Gastrocnemius medialis (tissue), 4 donors: ENCODE measurements around the gene IGLL1. TPM values are rescaled to one million over a fixed set of nuclear protein-coding genes. Genes with fewer than 3 reads are reported as not detected.

ENCODE experiments used
- ATAC-seq, 2 donors: fragments of 150-250 bp; one replicate each; pipeline ENCODE4 v1.9.1; 2016
- DNase-seq, 2 donors: peaks; one replicate each; pipeline ENCODE4 v3.0.0-alpha.2; 2019
- H3K27ac ChIP-seq, 4 donors: fragments of 200-600 bp; sonication (generic); 1 replicate in 1 of 4; 2 replicates in 3 of 4; pipeline ENCODE4 v1.5.1; 2016 to 2018; ENCODE audit warnings: mild to moderate bottlenecking in 2 of 4, moderate library complexity in 1 of 4
- H3K27me3 ChIP-seq, 3 donors: fragments of 200-600 bp; sonication (generic) in 2 of 3; 1 replicate in 1 of 3; 2 replicates in 2 of 3; pipeline versions ENCODE4 v1.5.1 to v1.6.0; 2016 to 2019; ENCODE audit warnings: mild to moderate bottlenecking in 1 of 3, moderate library complexity in 1 of 3
- H3K36me3 ChIP-seq, 2 donors: fragments of 200-600 bp; sonication (generic) in 1 of 2; one replicate each; pipeline ENCODE4 v1.5.1; 2017 to 2018
- H3K4me1 ChIP-seq, 2 donors: fragments of 200-600 bp; sonication (generic) in 1 of 2; one replicate each; pipeline ENCODE4 v1.5.1; 2016 to 2017; ENCODE audit warnings: mild to moderate bottlenecking in 2 of 2
- H3K4me3 ChIP-seq, 4 donors: fragments of 200-600 bp; sonication (generic) in 3 of 4; 1 replicate in 1 of 4; 2 replicates in 3 of 4; pipeline ENCODE4 v1.5.1; 2016 to 2019; ENCODE audit warnings: mild to moderate bottlenecking in 2 of 4
- H3K9me3 ChIP-seq, 3 donors: fragments of 200-600 bp; sonication (generic) in 2 of 3; 1 replicate in 1 of 3; 2 replicates in 2 of 3; pipeline ENCODE4 v1.5.1; 2016 to 2019
- CTCF ChIP-seq, 5 experiments: fragments of 450-650 bp in 3 of 5; fragments of 200-600 bp in 2 of 5; sonication (generic) in 2 of 5; IDR thresholded peaks in 4 of 5; conservative IDR thresholded peaks in 1 of 5; 1 replicate in 4 of 5; 2 replicates in 1 of 5; pipeline ENCODE4 v1.5.1; 2016 to 2019; ENCODE audit warnings: antibody characterized with exemption in 5 of 5, mild to moderate bottlenecking in 3 of 5, moderate library complexity in 3 of 5
- POLR2A ChIP-seq, 2 donors: fragments of 450-650 bp; IDR thresholded peaks; one replicate each; pipeline ENCODE4 v1.6.1; 2017; ENCODE audit warnings: antibody characterized with exemption in 2 of 2, mild to moderate bottlenecking in 2 of 2, moderate library complexity in 2 of 2
- in situ Hi-C, 4 donors: fragments of 200-750 bp; cut with MboI; loops; one replicate each; pipeline versions ENCODE4 v1.15.0 to v1.8.0; 2017; ENCODE audit warnings: low sequenced_read_pairs in 4 of 4
- intact Hi-C: fragments of 100-400 bp; cut with DNase I; formaldehyde crosslinking; loops from one replicate; pipeline ENCODE4 v1.15.1; 2023; ENCODE audit warnings: low total_unique reads
- total RNA-seq, 4 donors: library from RNA; depleted of rRNA; stranded (reverse); fragments of >200 nt; gene quantifications; one replicate each; pipeline versions ENCODE4 v1.1.0 to v1.2.3, GENCODE V29; 2016

The IGLL1 gene
- total RNA-seq, 4 donors from 2014 or later: not detected

GRCh38 chr22:23571486-23571885, 8.6 kb downstream of the IGLL1 start:
- intact Hi-C loops (no loop called here), in situ Hi-C loops (no loop called here)
- Histone ChIP-seq H3K27ac (no peak overlapping the region), H3K9me3 (no peaks in the 10 kb centered on the region), H3K4me1 (no peaks in the 10 kb centered on the region), H3K36me3 (no peaks in the 10 kb centered on the region), H3K27me3 (peaks cover 4 to 7% (median 5%) of the 10 kb centered on the region in 3 donors), H3K4me3 (no peak overlapping the region)
- no peak for DNase-seq
- ATAC-seq: no peak
- TF ChIP-seq CTCF (IDR thresholded peaks at IDR 0.05 in 4 of 5, conservative IDR thresholded peaks at IDR 0.05 in 1 of 5) (no peak), POLR2A (IDR thresholded peaks at IDR 0.05) (no peak)

DNA sequence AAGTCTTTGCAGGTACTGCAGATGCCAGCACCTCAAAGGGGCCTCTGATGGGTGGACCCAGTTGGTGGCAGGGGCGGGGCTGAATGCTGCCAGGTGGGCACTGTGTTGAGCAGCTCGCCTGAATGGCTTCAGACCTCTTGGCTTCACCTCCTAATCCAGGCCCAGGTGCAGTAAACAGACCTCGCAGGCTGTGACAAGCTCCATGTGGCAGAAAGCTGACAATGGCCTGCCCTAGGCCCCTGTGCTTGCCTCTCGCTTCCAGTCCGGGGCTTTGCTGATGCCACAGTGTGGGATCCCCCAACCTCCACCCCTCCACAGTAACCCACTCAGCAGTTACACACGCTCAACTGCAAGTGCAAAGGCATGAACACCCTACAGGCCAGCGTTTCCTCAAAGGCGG, 9.4 kb downstream of the IGLL1 start:
- intact Hi-C loops (no loop called here), in situ Hi-C loops (no loop called here)
- no peak for TF ChIP-seq CTCF (IDR thresholded peaks at IDR 0.05 in 4 of 5, conservative IDR thresholded peaks at IDR 0.05 in 1 of 5)
- TF ChIP-seq POLR2A (IDR thresholded peaks at IDR 0.05): no peak
- no peak for DNase-seq
- H3K4me1 ChIP-seq: no peaks in the 10 kb centered on the region
- no peaks in the 10 kb centered on the region for H3K36me3 ChIP-seq
- no peak for ATAC-seq
- H3K4me3 ChIP-seq: no peak overlapping the region
- H3K27ac ChIP-seq: no peak overlapping the region
- no peaks in the 10 kb centered on the region for H3K9me3 ChIP-seq
- peaks cover 12 to 13% (median 13%) of the 10 kb centered on the region in 3 donors for H3K27me3 ChIP-seq

DNA sequence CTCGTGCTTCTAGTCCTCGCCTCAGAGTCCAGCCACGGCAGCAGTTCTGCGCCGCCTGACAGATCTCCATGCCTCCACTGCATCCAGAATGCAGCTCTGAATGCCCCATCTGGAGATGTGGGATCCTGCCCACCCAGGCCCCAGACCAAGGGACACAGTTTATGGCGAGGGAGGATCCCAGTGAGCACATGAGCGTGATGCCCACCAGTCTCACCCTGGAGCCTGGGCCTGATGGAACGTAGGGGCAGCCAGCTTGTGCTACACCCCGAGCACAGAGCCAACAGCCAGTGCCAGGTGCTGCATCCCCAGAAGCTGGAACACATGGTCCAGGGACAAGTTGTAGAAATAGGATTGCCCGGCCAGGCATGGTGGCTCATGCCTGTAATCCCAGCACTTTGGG, 10.4 kb downstream of the IGLL1 start:
- Histone ChIP-seq H3K36me3 (no peaks in the 10 kb centered on the region), H3K4me1 (no peaks in the 10 kb centered on the region), H3K27me3 (peaks cover 19 to 20% (median 19%) of the 10 kb centered on the region in 3 donors), H3K4me3 (no peak overlapping the region), H3K27ac (no peak overlapping the region), H3K9me3 (no peaks in the 10 kb centered on the region)
- no peak for DNase-seq
- TF ChIP-seq CTCF (IDR thresholded peaks at IDR 0.05 in 4 of 5, conservative IDR thresholded peaks at IDR 0.05 in 1 of 5) (no peak), POLR2A (IDR thresholded peaks at IDR 0.05) (no peak)
- in situ Hi-C loops: no loop called here
- intact Hi-C loops: no loop called here
- ATAC-seq: no peak

DNA sequence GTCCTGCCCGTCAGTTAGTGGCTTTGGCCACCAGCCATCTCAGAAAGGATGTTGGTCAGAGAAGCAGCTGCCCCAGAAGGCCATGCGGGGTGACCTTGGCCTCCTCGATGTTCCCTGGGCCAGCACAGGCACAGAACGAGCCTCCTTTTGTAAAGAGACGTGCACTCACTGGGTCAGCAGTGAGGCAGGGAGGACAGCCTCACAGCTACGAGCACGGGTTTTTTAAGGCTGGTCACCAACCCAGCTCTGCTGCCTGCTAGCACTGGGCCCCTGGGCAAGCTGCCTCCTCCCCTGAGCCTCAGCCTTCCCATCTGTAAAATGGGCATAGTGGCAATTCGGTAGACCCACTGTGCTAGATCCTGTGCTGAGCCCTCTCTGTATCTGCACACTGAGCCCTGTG, 10.8 kb downstream of the IGLL1 start:
- in situ Hi-C loops: no loop called here
- no peaks in the 10 kb centered on the region for H3K36me3 ChIP-seq
- no peak for ATAC-seq
- H3K9me3 ChIP-seq: no peaks in the 10 kb centered on the region
- H3K4me3 ChIP-seq: no peak overlapping the region
- intact Hi-C loops: no loop called here
- H3K4me1 ChIP-seq: no peaks in the 10 kb centered on the region
- no peak overlapping the region for H3K27ac ChIP-seq
- no peak for DNase-seq
- peaks cover 23 to 24% (median 24%) of the 10 kb centered on the region in 3 donors for H3K27me3 ChIP-seq
- no peak for TF ChIP-seq POLR2A (IDR thresholded peaks at IDR 0.05)
- TF ChIP-seq CTCF (IDR thresholded peaks at IDR 0.05 in 4 of 5, conservative IDR thresholded peaks at IDR 0.05 in 1 of 5): no peak
